SH-SY5Y (cell line): ENCODE data around the gene PRKACA.

Source experiments
- GATA2 ChIP-seq: IDR thresholded peaks from 2 replicates; pipeline ENCODE4 v1.6.1; 2011; ENCODE audit warnings: mild to moderate bottlenecking, low read depth, low read length
- GATA3 ChIP-seq: IDR thresholded peaks from 2 replicates; pipeline ENCODE4 v1.6.1; 2011; ENCODE audit warnings: low read depth, mild to moderate bottlenecking, low read length, moderate library complexity

DNA sequence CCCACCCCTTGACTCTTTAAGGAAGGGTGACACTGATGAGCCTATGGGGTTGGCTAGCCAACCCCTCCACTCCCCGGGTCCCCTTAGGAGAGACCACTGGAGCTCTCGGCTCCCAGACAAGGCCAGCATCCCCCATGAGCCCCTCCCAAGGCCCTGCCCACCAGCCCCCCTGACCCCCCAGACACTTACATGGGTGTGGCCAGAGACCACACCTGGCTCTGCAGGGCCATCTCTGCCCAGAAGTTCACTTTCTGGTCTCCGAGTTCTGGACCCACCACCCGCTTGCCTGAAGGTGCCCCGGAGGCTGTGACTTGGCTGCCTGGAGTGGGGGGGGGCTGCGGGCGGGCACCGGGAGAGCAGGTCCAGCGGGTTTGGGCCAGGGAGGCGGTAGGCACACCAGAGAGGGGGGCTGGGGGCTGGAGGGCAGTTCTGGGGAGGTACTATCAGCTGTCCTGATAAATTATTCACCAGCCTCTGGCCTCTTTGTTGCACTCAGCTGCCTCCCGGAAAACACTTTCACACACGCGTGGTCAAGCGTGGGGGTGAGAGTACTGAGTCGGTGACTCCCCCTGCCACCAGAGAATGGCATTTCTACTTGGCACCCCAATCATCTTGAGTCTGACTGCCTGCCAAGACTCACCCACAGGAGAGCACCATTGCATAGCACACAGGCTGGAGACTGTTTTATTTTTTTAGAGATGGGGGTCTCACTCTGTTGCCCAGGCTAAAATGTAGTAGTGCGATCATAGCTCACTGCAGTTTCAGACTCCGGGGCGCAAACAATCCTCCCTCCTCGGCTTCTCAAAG, 55.6 kb downstream of the PRKACA start, which contains the start of gene PALM3:
- TF ChIP-seq GATA3 (no peak), GATA2 (no peak)
